ENCODE measurements around the gene POP4. TPM values are rescaled to one million over a fixed set of nuclear protein-coding genes. Genes with fewer than 3 reads are reported as not detected.

POP4 gene
- total and polyA plus RNA-seq, 2 donors (not counting 3 experiments of a cell fraction or from before 2014, with no cell fraction given) = 56.2 to 64.4 TPM

DNA sequence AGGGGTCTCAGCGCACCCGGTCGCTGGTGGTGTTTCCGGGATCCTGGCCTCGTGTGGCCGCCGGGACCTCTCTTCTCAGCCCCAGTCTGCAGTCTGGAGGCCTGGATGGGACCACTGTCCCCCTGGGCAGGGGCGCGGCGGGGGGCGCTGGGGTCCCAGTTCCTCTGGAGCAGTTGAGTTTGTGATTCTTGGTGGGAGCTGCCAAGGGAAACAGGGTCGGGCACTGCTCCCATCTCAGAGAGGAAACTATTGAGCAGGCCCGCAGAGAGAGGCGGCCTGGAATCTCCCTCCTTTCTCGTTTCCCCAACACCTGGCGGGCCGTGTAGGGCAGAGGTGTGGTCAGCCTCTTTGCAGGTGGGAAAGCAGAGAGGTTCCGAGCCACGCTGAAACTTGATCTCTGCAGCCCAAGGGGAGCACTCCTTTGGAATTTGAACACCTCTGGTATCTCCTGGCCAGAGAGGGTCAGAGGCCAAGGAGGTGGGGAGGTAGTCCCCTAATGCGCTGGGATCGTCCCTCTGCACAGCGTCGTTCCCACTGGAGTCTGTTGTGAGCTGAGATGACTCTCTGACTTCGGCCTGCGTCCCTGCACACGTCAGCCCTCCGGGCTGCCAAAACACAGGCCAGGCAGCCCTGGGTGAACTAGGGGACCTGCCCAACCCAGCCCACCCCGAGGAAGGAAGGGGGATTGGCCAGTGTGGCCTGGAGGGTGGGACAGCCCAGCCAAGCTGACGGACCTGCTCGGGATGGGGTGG, 59.9 kb downstream of the POP4 start:
- Histone ChIP-seq H3K9ac (replicated peaks; ENCODE audit: extremely low read depth, insufficient read depth, low read length) (peak overlapping the region; percentile 38), H4K20me1 (replicated peaks; ENCODE audit: control insufficient read depth, extremely low read depth, insufficient read depth, low read length) (no peaks in the 10 kb centered on the region), H3K27ac (ENCODE audit: insufficient read depth, low read depth, low read length) (peak overlapping the region; percentile 32), H3K4me1 (ENCODE audit: control insufficient read depth, extremely low read depth, insufficient read depth, low read length) (peaks cover 29% of the 10 kb centered on the region), H3K36me3 (ENCODE audit: control insufficient read depth in 2 of 2, extremely low read depth in 1 of 2, insufficient read depth in 2 of 2, low read length in 2 of 2) (no peaks in the 10 kb centered on the region), H3K79me2 (ENCODE audit: control insufficient read depth, insufficient read depth, low read length) (no peaks in the 10 kb centered on the region), H3K9me1 (replicated peaks; ENCODE audit: control insufficient read depth, extremely low read depth, insufficient read depth, low read length) (no peaks in the 10 kb centered on the region), H3K9me3 (replicated peaks; ENCODE audit: control insufficient read depth, insufficient read depth, low read length) (no peaks in the 10 kb centered on the region), H2AFZ (ENCODE audit: low read depth, low read length) (peak overlapping the region; percentile 55), H3K4me2 (ENCODE audit: insufficient read depth, low read length) (peak overlapping the region; percentile 75), H3K4me3 (replicated peaks in 1 of 3; ENCODE audit: insufficient read depth in 1 of 3, low read depth in 1 of 3, low read length in 3 of 3) (peak overlapping the region; percentile 55 to 81 (median 64)), H3K27me3 (ENCODE audit: control insufficient read depth in 2 of 2, insufficient read depth in 2 of 2, low read length in 2 of 2) (no peaks in the 10 kb centered on the region)
- TF ChIP-seq POLR2A (IDR thresholded peaks at IDR 0.05; ENCODE audit: low read depth, low read length) (no peak), EZH2 (IDR thresholded peaks at IDR 0.05; ENCODE audit: borderline replicate concordance, low read depth, low read length, severe bottlenecking) (no peak), FOS (IDR thresholded peaks at IDR 0.05; ENCODE audit: borderline replicate concordance, insufficient read depth, low read length) (no peak), MYC (IDR thresholded peaks at IDR 0.05; ENCODE audit: low read depth, low read length) (no peak)
- intact Hi-C loops (cut with micrococcal nuclease) = loop anchor here (1.0 to 2.0 kb wide), 5 partner anchors 14 to 60 kb away; partner anchors contain the start of gene POP4
- BruUV-seq (replicated peaks) = no TSS peak
- POLR2A ChIA-PET = interaction anchor here (1.3 kb wide), 1 partner anchor 60 kb away, joined by 14 read pairs; the partner anchor contains the start of gene POP4
- CTCF ChIA-PET = interaction anchor here (0.7 to 5.1 kb wide), 5 partner anchors 11 to 55 kb away, joined by 3 to 66 read pairs (median 5); no protein-coding TSS in a partner anchor
- DNase-seq (ENCODE audit: low read depth, low spot score) (no peak), FAIRE-seq (no peak)
- dilution Hi-C loops (cut with MboI; ENCODE audit: extremely low pct_ligation_motif_present, low sequenced_read_pairs) = no loop called here

Other genes with a start within 250 kb of the POP4 start
- not detected in 2 replicates for gene VSTM2B, start 80.3 kb upstream of the POP4 start, total RNA-seq
- not detected in 2 replicates for gene VSTM2B, start 80.3 kb upstream of the POP4 start, polyA plus RNA-seq
- gene PLEKHF1, start 59.2 kb downstream of the POP4 start, total RNA-seq = 4.0 and 5.5 TPM in 2 replicates
- gene PLEKHF1, start 59.2 kb downstream of the POP4 start, polyA plus RNA-seq = 5.5 and 8.4 TPM in 2 replicates
- gene C19orf12, start 109.0 kb downstream of the POP4 start, total RNA-seq = 22.9 and 23.0 TPM in 2 replicates
- 20.4 and 21.3 TPM in 2 replicates for gene C19orf12, start 109.0 kb downstream of the POP4 start, polyA plus RNA-seq
- 10.1 and 11.8 TPM in 2 replicates for gene CCNE1, start 205.7 kb downstream of the POP4 start, total RNA-seq
- 8.1 and 8.3 TPM in 2 replicates for gene CCNE1, start 205.7 kb downstream of the POP4 start, polyA plus RNA-seq